Sigmoid colon (tissue), 7 donors: ENCODE data around the gene SETD3. TPM values are rescaled to one million over a fixed set of nuclear protein-coding genes. Genes with fewer than 3 reads are reported as not detected.

Experiments used
- DNase-seq: peaks from one replicate; pipeline ENCODE4 v3.0.0-alpha.2; 2019
- H3K27ac ChIP-seq, 4 donors: fragments of 200-600 bp; sonication (generic); one replicate each; pipeline ENCODE4 v1.5.1; 2016 to 2019; ENCODE audit warnings: mild to moderate bottlenecking in 1 of 4
- H3K27me3 ChIP-seq, 3 donors: fragments of 200-600 bp; sonication (generic); one replicate each; pipeline ENCODE4 v1.5.1; 2019; ENCODE audit warnings: mild to moderate bottlenecking in 1 of 3
- H3K36me3 ChIP-seq, 4 donors: fragments of 200-600 bp; sonication (generic); one replicate each; pipeline ENCODE4 v1.5.1; 2016 to 2019
- H3K4me1 ChIP-seq, 4 donors: fragments of 200-600 bp; sonication (generic); one replicate each; pipeline ENCODE4 v1.5.1; 2017 to 2019
- H3K4me3 ChIP-seq, 4 donors: fragments of 200-600 bp; sonication (generic); one replicate each; pipeline ENCODE4 v1.5.1; 2017 to 2019; ENCODE audit warnings: mild to moderate bottlenecking in 2 of 4, moderate library complexity in 1 of 4
- H3K9me3 ChIP-seq, 4 donors: fragments of 200-600 bp in 3 of 4; sonication (generic) in 3 of 4; one replicate each; pipeline versions ENCODE4 v1.5.1 to v1.6.1; 2013 to 2019
- EP300 ChIP-seq, 4 donors: sonication (generic); formaldehyde crosslinking; IDR thresholded peaks; one replicate each; pipeline ENCODE4 v1.6.1; 2017; ENCODE audit warnings: antibody characterized with exemption in 4 of 4
- POLR2A ChIP-seq, 2 donors: fragments of 450-650 bp; IDR thresholded peaks; one replicate each; pipeline ENCODE4 v1.6.1; 2016; ENCODE audit warnings: antibody characterized with exemption in 2 of 2, mild to moderate bottlenecking in 2 of 2, moderate library complexity in 2 of 2
- POLR2AphosphoS5 ChIP-seq, 4 donors: sonication (generic); formaldehyde crosslinking; IDR thresholded peaks; one replicate each; pipeline ENCODE4 v1.6.1; 2017; ENCODE audit warnings: antibody characterized with exemption in 4 of 4
- WGBS, 2 donors: extraction: QIAGEN DNeasy Blood & Tissue Kit; methylation state at CpG; one replicate each; pipeline ENCODE4 v1.1.7; 2013; 5-methylcytosine and 5-hydroxymethylcytosine counted together
- intact Hi-C: fragments of 100-400 bp; cut with DNase I; formaldehyde crosslinking; loops from one replicate; pipeline ENCODE4 v1.15.1; 2023
- polyA plus RNA-seq, 3 donors: library from polyadenylated mRNA; stranded (reverse); fragments of 200-250 nt; gene quantifications; one replicate each; pipeline ENCODE4 v1.2.3, GENCODE V29; 2013
- total RNA-seq, 4 donors: library from RNA; depleted of rRNA; stranded (reverse); fragments of >200 nt; gene quantifications; one replicate each; pipeline ENCODE4 v1.1.0, GENCODE V29; 2016
- TF ChIP-seq, protein P1 (sequence below), 4 experiments: fragments of 450-650 bp in 3 of 4; fragments of 200-600 bp in 1 of 4; IDR thresholded peaks; one replicate each; pipeline ENCODE4 v1.5.1; 2016 to 2019; ENCODE audit warnings: antibody characterized with exemption in 4 of 4, mild to moderate bottlenecking in 3 of 4, moderate library complexity in 2 of 4
- donor health status: healthy with polysubstance abuse.
- donor health status: Bipolar disorder and iron deficiency.
- donor health status: healthy.

SETD3 gene
- total and polyA plus RNA-seq, 7 donors = 34.6 to 164 (median 130) TPM

DNA sequence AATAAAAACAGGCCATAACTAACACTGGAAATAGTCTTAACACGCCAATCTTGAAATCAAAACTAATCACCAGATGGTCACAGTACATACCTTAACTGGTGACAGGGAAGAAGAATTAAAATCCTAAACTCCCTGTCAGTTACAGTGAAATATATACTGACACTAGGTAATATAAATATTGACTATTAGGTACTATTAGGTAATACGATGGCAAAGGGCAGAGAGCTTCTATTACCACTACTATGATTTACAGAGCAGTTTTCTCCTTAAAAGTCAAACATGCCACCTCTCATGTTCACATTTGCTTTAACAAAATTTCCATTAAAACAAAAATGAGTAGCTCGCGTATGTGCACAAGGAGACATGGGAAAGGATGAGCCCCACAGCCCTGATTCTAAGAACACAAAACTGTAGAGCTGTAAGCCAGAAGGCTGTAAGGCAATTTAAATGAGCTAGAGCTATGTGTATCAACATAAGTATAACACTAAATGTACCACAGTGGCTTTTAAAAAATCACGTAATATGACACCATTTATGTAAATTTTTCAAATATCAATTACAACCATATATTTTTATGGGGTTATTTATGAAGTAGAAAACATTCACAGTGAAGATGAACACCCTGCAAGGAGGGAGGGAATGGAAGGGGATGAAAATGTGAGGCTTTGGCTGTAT lies 19.1 kb downstream of the SETD3 start:
- 85 to 94% methylated on average over 5 of the region's 5 CpGs for WGBS, 2 donors
- H3K9me3 ChIP-seq = no peaks in the 10 kb centered on the region
- intact Hi-C loops = no loop called here

DNA sequence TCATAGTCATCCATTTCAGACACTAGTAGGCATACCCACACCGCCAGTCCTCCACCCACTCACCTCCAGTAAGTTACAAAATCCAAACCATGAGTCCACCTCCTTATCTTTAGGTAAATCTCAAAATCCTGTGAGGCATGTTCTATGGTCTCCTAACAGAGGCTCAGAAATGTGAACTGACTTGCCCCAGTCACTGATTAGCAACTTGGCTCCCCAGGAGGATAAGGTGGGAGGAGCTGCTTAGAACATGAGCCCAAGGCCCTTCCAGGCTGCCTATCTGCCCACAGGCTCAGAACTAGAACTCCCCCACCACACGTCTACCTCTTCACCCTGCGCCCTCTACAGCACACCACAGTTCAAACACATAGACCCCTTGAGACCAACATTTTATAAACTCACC lies 19.9 kb downstream of the SETD3 start:
- intact Hi-C loops = no loop called here
- TF ChIP-seq POLR2AphosphoS5 (IDR thresholded peaks at IDR 0.05) = no peak
- no peak for TF ChIP-seq EP300 (IDR thresholded peaks at IDR 0.05)
- TF ChIP-seq, protein P1, sequence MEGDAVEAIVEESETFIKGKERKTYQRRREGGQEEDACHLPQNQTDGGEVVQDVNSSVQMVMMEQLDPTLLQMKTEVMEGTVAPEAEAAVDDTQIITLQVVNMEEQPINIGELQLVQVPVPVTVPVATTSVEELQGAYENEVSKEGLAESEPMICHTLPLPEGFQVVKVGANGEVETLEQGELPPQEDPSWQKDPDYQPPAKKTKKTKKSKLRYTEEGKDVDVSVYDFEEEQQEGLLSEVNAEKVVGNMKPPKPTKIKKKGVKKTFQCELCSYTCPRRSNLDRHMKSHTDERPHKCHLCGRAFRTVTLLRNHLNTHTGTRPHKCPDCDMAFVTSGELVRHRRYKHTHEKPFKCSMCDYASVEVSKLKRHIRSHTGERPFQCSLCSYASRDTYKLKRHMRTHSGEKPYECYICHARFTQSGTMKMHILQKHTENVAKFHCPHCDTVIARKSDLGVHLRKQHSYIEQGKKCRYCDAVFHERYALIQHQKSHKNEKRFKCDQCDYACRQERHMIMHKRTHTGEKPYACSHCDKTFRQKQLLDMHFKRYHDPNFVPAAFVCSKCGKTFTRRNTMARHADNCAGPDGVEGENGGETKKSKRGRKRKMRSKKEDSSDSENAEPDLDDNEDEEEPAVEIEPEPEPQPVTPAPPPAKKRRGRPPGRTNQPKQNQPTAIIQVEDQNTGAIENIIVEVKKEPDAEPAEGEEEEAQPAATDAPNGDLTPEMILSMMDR (IDR thresholded peaks at IDR 0.05) = no peak
- TF ChIP-seq POLR2A (IDR thresholded peaks at IDR 0.05) = no peak
- DNase-seq = no peak
- Histone ChIP-seq H3K9me3 (no peaks in the 10 kb centered on the region), H3K27me3 (no peaks in the 10 kb centered on the region), H3K36me3 (peaks cover 6 to 84% (median 36%) of the 10 kb centered on the region in 4 donors), H3K27ac (no peak overlapping the region), H3K4me3 (no peak overlapping the region), H3K4me1 (peaks cover 0 to 8% (median 3%) of the 10 kb centered on the region in 4 donors)
- 94% methylated on average over 3 of the region's 3 CpGs for WGBS, 2 donors

More for the DNA sequence above, 19.1 kb downstream of the SETD3 start:
- H3K27me3 ChIP-seq = no peaks in the 10 kb centered on the region
- no peak for DNase-seq
- peaks cover 6 to 77% (median 34%) of the 10 kb centered on the region in 4 donors for H3K36me3 ChIP-seq
- peaks cover 0 to 8% (median 3%) of the 10 kb centered on the region in 4 donors for H3K4me1 ChIP-seq
- TF ChIP-seq POLR2A (IDR thresholded peaks at IDR 0.05) (no peak), EP300 (IDR thresholded peaks at IDR 0.05) (no peak), POLR2AphosphoS5 (IDR thresholded peaks at IDR 0.05) (no peak)
- TF ChIP-seq, protein P1 (IDR thresholded peaks at IDR 0.05) = no peak
- H3K27ac ChIP-seq = no peak overlapping the region
- H3K4me3 ChIP-seq = no peak overlapping the region

DNA sequence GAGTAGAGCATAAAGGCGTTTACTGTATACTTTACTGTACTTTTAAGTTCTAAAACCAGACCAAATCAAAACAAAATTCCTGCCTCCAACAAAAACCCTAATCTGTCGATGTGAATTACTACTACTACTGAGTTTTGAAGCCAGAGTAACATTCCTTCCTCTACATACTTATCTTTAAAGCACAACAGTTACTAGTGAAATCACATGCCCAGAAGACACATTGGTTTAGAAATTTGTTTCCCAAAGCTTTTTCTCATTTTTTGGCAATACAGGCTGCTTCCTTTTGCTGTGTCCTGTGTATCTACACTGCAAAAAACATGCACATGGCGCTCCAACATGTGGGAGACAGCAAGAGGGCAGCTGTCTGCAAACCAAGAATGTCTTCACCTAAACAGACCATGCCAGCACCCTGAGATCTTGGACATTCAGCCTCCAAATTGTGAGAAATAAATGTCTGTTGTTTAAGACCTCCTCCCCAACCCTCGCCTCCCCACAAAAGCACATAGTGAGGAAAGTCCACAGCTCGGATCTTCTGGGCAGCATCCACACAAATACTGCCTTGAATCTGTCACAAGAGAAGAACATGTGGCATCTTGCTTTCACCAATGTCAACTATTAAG lies 21.1 kb downstream of the SETD3 start:
- Histone ChIP-seq H3K36me3 (peaks cover 4 to 86% (median 34%) of the 10 kb centered on the region in 4 donors), H3K27ac (no peak overlapping the region), H3K9me3 (no peaks in the 10 kb centered on the region), H3K4me3 (no peak overlapping the region), H3K27me3 (no peaks in the 10 kb centered on the region), H3K4me1 (peaks cover 0 to 8% (median 3%) of the 10 kb centered on the region in 4 donors)
- TF ChIP-seq POLR2AphosphoS5 (IDR thresholded peaks at IDR 0.05) = no peak
- TF ChIP-seq EP300 (IDR thresholded peaks at IDR 0.05) = no peak
- TF ChIP-seq, protein P1 (IDR thresholded peaks at IDR 0.05) = no peak
- TF ChIP-seq POLR2A (IDR thresholded peaks at IDR 0.05) = no peak
- intact Hi-C loops = no loop called here
- no peak for DNase-seq
- WGBS, 2 donors = 87 to 92% methylated on average over 5 of the region's 5 CpGs

DNA sequence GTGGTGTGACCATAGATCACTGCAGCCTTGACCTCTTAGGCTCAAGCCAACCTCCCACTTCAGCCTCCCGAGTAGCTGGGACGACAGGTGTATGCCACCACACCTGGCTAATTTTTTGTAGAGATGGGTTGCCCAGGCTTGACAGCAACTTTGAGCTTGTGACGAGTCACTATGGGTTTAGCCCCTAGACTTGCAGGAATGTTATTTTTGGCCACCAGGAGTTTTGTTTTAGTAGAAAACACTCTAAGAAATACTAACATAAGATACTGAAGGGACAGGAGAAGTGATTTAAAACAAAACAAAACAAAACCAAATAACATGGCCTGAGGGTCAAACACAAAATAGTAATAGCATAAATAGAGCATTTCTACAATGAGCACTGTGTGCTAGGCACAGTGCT lies 26.4 kb downstream of the SETD3 start:
- 75 to 95% methylated on average over 3 of the region's 3 CpGs for WGBS, 2 donors
- TF ChIP-seq, protein P1 (IDR thresholded peaks at IDR 0.05) = no peak
- TF ChIP-seq EP300 (IDR thresholded peaks at IDR 0.05) (no peak), POLR2AphosphoS5 (IDR thresholded peaks at IDR 0.05) (no peak), POLR2A (IDR thresholded peaks at IDR 0.05) (no peak)
- H3K4me3 ChIP-seq = no peak overlapping the region
- peaks cover 7 to 83% (median 13%) of the 10 kb centered on the region in 4 donors for H3K36me3 ChIP-seq
- H3K27me3 ChIP-seq = no peaks in the 10 kb centered on the region
- intact Hi-C loops = no loop called here
- DNase-seq = no peak
- H3K27ac ChIP-seq = no peak overlapping the region
- H3K9me3 ChIP-seq = no peaks in the 10 kb centered on the region
- H3K4me1 ChIP-seq = peaks cover 0 to 1% (median 0%) of the 10 kb centered on the region in 4 donors
